ENCODE results near the gene MB.

GRCh38 chr22:35577799-35578659 lies 39.1 kb downstream of the MB start:
- TF ChIP-seq, protein P1, sequence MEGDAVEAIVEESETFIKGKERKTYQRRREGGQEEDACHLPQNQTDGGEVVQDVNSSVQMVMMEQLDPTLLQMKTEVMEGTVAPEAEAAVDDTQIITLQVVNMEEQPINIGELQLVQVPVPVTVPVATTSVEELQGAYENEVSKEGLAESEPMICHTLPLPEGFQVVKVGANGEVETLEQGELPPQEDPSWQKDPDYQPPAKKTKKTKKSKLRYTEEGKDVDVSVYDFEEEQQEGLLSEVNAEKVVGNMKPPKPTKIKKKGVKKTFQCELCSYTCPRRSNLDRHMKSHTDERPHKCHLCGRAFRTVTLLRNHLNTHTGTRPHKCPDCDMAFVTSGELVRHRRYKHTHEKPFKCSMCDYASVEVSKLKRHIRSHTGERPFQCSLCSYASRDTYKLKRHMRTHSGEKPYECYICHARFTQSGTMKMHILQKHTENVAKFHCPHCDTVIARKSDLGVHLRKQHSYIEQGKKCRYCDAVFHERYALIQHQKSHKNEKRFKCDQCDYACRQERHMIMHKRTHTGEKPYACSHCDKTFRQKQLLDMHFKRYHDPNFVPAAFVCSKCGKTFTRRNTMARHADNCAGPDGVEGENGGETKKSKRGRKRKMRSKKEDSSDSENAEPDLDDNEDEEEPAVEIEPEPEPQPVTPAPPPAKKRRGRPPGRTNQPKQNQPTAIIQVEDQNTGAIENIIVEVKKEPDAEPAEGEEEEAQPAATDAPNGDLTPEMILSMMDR (IDR thresholded peaks at IDR 0.05) = no peak
- TF ChIP-seq POLR2A (IDR thresholded peaks at IDR 0.05) = no peak
